AG09319 (cell line): Measurements from ENCODE around the gene RNF141.

Experiments used
- DNase-seq: peaks from one replicate; pipeline ENCODE4 v3.0.0-alpha.2; 2010; ENCODE audit warnings: low read depth; ENCODE audit errors: extremely low read depth
- CTCF ChIP-seq: IDR thresholded peaks from 2 replicates; pipeline ENCODE4 v1.5.1; 2011; ENCODE audit warnings: low read depth, mild to moderate bottlenecking, inconsistent platforms, low read length, moderate library complexity

The RNF141 gene

GRCh38 chr11:10537600-10537999 is 3.4 kb downstream of the RNF141 start:
- DNase-seq: no peak
- TF ChIP-seq CTCF: no peak

- DNase-seq: no peak
- TF ChIP-seq CTCF: no peak
Observed at GRCh38 chr11:10534316-10534715, 6.7 kb downstream of the RNF141 start.

DNA sequence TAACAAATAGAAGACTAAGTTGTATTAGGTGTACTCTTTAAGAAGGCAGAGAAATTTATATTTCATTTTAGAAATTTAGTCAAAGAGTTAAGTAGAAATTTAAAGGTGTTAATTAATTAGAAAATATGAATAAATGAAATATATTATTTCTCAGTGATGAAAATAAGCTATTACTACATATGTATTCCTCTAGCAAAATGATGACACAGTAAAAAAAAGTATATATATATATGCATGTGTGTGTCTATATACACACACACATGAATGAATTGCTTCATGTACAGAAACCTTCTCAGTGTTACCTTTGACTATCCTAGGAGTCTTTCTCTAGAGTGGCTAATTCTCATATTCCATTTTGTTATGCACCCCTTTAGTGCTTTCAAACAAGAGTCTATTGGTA is 7.7 kb downstream of the RNF141 start:
- DNase-seq: no peak
- TF ChIP-seq CTCF: no peak

DNA sequence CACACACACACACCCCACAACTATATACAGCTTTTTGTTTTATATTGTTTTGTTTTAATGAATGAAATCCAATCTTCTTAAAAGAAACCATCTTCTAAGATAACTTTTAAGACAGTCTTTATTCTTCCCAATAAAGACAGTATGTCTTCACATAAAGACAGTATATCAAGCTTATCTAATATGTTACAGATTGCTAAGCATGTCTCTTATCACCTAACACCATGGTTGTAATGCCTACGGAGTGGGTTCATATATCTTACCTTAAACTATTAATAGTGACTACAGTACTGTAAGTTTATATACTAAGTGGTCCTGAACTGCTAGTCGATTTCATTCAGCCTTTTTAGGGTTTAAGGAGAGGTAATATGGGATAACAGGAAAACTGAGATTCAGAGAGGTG is 8.5 kb downstream of the RNF141 start:
- no peak for TF ChIP-seq CTCF
- DNase-seq: no peak

DNA sequence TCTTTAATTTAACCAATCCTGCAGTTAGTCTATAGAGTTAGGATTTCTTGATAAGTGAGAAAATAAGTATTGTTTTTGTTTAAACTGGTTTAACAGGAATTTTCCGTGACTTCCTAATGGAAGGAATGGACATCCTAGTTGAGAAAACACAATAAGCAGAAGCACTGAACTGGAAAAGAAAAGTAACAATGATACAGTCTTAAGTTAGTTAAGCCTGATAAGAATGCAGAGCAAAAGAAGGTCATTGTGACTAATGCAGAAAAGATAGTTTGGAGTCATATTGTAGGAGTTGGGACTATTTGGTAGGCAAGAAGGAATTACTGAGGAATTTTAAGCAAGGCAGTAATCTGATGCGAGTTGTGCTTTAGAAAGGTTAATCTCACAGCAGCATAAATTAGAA is 11.7 kb downstream of the RNF141 start:
- no peak for TF ChIP-seq CTCF
- DNase-seq: no peak

DNA sequence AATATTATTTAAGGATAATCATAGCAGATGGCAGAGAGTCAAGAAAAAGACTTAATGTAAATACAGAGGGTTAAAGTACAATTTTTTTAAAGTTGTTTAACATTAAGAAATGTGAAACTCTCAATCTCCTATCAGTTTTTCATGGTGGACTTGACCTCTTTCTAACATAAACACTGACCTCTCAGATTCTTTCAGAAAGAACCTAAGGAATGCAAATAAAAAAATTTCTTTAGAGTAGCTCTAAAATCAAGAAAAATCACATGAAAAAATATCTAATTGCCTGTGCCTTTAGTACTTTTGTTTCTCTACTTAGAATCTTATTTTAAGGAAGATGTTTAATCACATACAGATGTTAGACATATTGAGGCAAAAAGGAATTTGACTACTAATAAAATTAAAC is 12.9 kb downstream of the RNF141 start:
- no peak for DNase-seq
- TF ChIP-seq CTCF: no peak

DNA sequence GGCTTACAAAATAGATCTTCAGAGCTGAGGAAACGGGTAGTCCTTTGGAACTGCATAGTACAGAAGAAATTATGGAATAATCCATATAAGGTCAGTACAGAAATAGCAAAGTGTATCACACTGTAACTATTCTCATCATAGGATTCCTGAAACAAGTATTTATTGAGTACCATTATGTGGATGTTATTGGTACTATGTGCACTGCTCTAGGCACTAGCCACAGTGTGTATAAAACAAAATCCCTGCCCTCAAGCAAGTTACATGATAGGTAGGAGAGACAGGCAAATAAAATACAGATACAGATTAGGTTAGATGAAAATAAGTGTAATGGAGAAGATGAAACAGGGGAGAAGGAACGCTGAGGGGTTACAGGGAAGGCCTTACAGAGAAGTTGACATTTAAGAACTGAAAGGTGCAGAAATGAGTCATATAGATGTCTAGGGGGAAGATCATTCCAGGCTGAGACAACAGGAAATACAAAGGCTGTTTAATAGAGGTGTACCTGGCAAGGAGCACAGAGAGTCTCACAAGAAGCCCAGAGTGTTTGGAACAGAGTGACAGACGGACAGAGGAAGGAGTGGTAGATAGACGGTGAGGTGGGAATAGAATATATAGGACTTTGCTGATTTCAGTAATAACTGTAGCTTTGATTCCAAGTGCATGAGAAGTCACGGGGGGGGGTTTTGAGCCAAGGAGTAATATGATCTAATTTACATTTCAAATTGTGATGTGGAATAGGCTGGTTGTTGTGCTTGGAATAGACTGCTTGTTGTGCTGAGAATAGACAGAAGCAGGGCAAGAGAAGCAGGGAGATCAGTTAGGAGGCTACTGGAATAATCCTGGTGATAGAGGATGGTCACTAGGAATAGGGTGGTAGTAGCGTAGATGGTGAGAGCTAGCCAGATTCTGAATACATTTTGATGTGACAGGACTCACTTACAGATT is 13.7 kb downstream of the RNF141 start:
- no peak for DNase-seq

More for the DNA sequence above, 13.7 kb downstream of the RNF141 start:
- TF ChIP-seq CTCF: no peak
